ENCODE results near the gene SELE.

DNA sequence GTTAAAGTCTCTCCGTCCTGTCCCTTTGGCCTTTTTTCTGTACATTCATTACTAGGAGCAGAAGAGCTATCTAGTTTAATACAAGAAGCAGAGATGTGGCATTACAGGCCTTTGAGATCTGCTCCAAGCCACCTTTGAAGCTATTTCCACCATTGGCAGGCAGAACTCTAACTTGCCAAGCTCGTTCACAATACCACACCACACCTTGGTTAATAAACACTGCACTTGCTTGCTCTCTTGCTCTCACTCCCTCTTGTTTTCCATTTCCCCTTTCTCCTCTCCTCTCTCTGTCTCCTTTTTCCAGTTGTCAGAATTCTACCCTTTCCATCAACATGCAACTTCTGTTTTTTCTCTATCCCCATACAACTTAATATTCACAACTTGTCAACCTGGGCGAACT is 7.0 kb downstream of the SELE start:
- TF ChIP-seq GATA3 (IDR thresholded peaks at IDR 0.05; ENCODE audit: low read depth, low read length) (no peak), GATA2 (IDR thresholded peaks at IDR 0.05; ENCODE audit: low read depth, low read length) (no peak)

Data from SH-SY5Y (cell line).